Measurements from ENCODE around the gene ST8SIA1.
"Not testable (repeated sequence)": the region's sequence is repeated elsewhere in the genome, so short reads cannot be mapped to it uniquely, and the experiment has no call there.

The ST8SIA1 gene, protein sequence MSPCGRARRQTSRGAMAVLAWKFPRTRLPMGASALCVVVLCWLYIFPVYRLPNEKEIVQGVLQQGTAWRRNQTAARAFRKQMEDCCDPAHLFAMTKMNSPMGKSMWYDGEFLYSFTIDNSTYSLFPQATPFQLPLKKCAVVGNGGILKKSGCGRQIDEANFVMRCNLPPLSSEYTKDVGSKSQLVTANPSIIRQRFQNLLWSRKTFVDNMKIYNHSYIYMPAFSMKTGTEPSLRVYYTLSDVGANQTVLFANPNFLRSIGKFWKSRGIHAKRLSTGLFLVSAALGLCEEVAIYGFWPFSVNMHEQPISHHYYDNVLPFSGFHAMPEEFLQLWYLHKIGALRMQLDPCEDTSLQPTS

DNA sequence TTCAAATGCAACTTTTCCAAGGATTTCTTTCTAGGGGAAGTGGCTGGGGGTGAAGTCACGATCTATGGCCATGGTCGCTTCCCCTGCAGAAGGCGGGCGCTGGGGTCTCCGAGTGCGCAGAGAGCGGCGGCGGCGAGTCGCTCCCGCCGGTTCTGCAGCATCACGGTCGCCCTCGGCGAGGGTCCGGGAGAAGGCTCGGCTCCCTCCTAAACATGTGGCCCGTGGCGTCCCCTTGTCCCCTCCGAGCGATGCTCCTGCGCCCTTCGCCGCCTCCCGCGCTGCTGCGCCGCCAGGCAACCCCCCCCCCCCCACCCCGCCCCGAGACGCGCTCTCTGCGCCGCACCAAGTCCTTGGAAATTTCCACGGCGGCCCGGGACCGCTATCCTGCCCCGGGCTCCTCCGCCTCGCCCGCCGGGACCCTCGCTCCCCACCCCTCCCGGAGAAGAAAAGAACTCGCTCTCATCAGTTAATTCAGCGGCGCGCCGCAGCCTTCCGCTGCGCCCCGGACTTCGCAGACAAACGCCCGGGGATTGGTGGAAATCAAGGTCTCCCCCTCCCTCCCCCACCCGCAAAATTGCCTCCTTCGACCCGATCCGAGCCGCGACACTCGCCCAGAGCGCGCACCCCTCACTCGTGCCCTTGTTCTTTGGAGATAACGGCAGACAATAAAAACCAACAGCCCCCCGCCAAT is at the start of gene ST8SIA1:
ST8SIA1 (minus strand) TSS at position 298 of the 691 bp plus-strand sequence. CDS start 475 bp downstream, outside the sequence.
- no peaks in the 10 kb centered on the region for H3K36me3 ChIP-seq (ENCODE audit: control insufficient read depth in 2 of 2, insufficient read depth in 1 of 2, low read length in 2 of 2)
- TF ChIP-seq ZNF48 (tag by site-specific recombination; IDR thresholded peaks at IDR 0.05) (no peak), ZFP69B (tag by site-specific recombination; IDR thresholded peaks at IDR 0.05) (no peak), ZSCAN23 (tag by site-specific recombination; IDR thresholded peaks at IDR 0.05) (no peak), ZNF114 (tag by site-specific recombination; IDR thresholded peaks at IDR 0.05) (no peak)
- no peaks in the 10 kb centered on the region for H3K4me1 ChIP-seq (ENCODE audit: control insufficient read depth, insufficient read depth, low read length)
- ChIA-PET CTCF (interaction anchor here (0.6 to 1.2 kb wide), 4 partner anchors 18 to 199 kb away, joined by 3 to 4 read pairs (median 3); no protein-coding TSS in a partner anchor), POLR2A (no interaction called here)
- peak within 1 kb of the TSS; percentile 61 for H3K4me3 ChIP-seq (ENCODE audit: low read depth, low read length)
- H3K27ac ChIP-seq (ENCODE audit: extremely low read depth, low read depth, low read length): no peak within 1 kb of the TSS
- no peaks in the 10 kb centered on the region for H3K9me3 ChIP-seq (ENCODE audit: control insufficient read depth, insufficient read depth, low read depth, low read length)

DNA sequence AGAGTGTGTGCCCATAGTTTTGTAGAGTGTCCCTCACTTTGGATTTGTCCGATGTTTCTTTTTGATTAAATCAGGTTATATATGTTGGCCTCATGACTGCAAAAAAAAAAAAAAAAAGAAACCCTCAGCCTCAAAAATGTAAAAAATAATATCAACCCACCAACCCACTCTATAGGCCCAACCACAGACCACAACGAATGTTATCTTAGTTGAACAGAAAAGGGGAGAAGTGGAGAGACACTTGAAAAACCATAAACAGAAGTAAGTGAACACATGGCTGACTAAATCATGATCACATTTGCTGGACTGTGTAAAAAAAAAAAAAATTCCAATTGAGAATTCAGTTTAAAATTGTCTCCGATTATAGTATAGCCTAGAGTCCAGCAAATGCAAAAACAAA is 45.5 kb upstream of the ST8SIA1 start:
- no peaks in the 10 kb centered on the region for H3K9me3 ChIP-seq (ENCODE audit: control insufficient read depth, insufficient read depth, low read depth, low read length)
- H3K4me3 ChIP-seq (ENCODE audit: low read depth, low read length): no peak overlapping the region
- H3K4me1 ChIP-seq (ENCODE audit: control insufficient read depth, insufficient read depth, low read length): no peaks in the 10 kb centered on the region
- H3K36me3 ChIP-seq (ENCODE audit: control insufficient read depth in 2 of 2, insufficient read depth in 1 of 2, low read length in 2 of 2): no peaks in the 10 kb centered on the region
- TF ChIP-seq ZNF175 (tag by site-specific recombination; IDR thresholded peaks at IDR 0.05): no peak
- TF ChIP-seq ZNF488 (tag by site-specific recombination; IDR thresholded peaks at IDR 0.05): no peak
- TF ChIP-seq ZNF654 (tag by site-specific recombination; IDR thresholded peaks at IDR 0.05; ENCODE audit: low read depth): no peak
- ChIA-PET CTCF (no interaction called here), POLR2A (no interaction called here)
- H3K27ac ChIP-seq (ENCODE audit: extremely low read depth, low read depth, low read length): no peak overlapping the region

GRCh38 chr12:22377731-22378496 is 43.4 kb upstream of the ST8SIA1 start:
- H3K36me3 ChIP-seq (ENCODE audit: control insufficient read depth in 2 of 2, insufficient read depth in 1 of 2, low read length in 2 of 2): no peaks in the 10 kb centered on the region
- CTCF ChIA-PET: no interaction called here

GRCh38 chr12:22376596-22377150 is 42.2 kb upstream of the ST8SIA1 start:
- H3K9me3 ChIP-seq (ENCODE audit: control insufficient read depth, insufficient read depth, low read depth, low read length); H3K36me3 ChIP-seq (ENCODE audit: control insufficient read depth in 2 of 2, insufficient read depth in 1 of 2, low read length in 2 of 2); H3K4me1 ChIP-seq (ENCODE audit: control insufficient read depth, insufficient read depth, low read length); CTCF ChIA-PET; H3K27ac ChIP-seq (ENCODE audit: extremely low read depth, low read depth, low read length); H3K4me3 ChIP-seq (ENCODE audit: low read depth, low read length); POLR2A ChIA-PET: not testable (repeated sequence)

More at GRCh38 chr12:22377731-22378496, 43.4 kb upstream of the ST8SIA1 start:
- H3K4me3 ChIP-seq (ENCODE audit: low read depth, low read length): no peak overlapping the region
- H3K9me3 ChIP-seq (ENCODE audit: control insufficient read depth, insufficient read depth, low read depth, low read length): no peaks in the 10 kb centered on the region
- POLR2A ChIA-PET: no interaction called here
- no peak overlapping the region for H3K27ac ChIP-seq (ENCODE audit: extremely low read depth, low read depth, low read length)
- no peak for TF ChIP-seq BCL11A (tag by site-specific recombination; IDR thresholded peaks at IDR 0.05; ENCODE audit: low read depth)
- no peak for TF ChIP-seq ZNF404 (tag by site-specific recombination; IDR thresholded peaks at IDR 0.05)
- H3K4me1 ChIP-seq (ENCODE audit: control insufficient read depth, insufficient read depth, low read length): no peaks in the 10 kb centered on the region

DNA sequence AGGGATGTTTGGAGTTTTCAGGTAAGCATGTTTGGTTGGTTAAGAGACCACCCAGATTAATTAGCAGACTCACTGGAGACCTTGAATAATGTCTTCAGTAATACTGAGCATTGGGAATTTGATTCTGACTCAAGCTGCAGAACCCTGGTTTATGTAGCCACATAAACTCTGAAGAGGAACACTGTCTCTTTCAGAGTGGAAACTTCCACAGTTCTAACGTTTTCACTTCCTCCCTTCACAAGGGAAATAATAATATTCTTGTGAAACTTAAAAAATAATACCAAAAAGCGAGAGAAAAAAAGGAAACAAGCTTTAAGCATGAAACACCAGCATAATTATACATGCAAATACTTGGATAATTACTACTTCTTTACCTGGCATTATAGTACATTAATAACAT is 40.0 kb upstream of the ST8SIA1 start:
- ChIA-PET CTCF (no interaction called here), POLR2A (no interaction called here)
- H3K4me1 ChIP-seq (ENCODE audit: control insufficient read depth, insufficient read depth, low read length): no peaks in the 10 kb centered on the region
- TF ChIP-seq ZNF549 (tag by site-specific recombination; IDR thresholded peaks at IDR 0.05): no peak
- TF ChIP-seq ZNF658 (tag by site-specific recombination; IDR thresholded peaks at IDR 0.05): no peak
- no peak for TF ChIP-seq BCL11B (tag by site-specific recombination; IDR thresholded peaks at IDR 0.05; ENCODE audit: low read depth)
- no peak for TF ChIP-seq ZBTB8A (tag by site-specific recombination; IDR thresholded peaks at IDR 0.05)
- no peak for TF ChIP-seq BCL11A (tag by site-specific recombination; IDR thresholded peaks at IDR 0.05; ENCODE audit: low read depth)
- TF ChIP-seq ZSCAN16 (tag by site-specific recombination; IDR thresholded peaks at IDR 0.05): no peak
- TF ChIP-seq ZBTB48 (tag by site-specific recombination; IDR thresholded peaks at IDR 0.05): no peak
- no peak for TF ChIP-seq ZNF37A (tag by site-specific recombination; IDR thresholded peaks at IDR 0.05)
- TF ChIP-seq SCRT1 (tag by site-specific recombination; IDR thresholded peaks at IDR 0.05; ENCODE audit: borderline replicate concordance): no peak
- no peak for TF ChIP-seq SCRT2 (tag by site-specific recombination; IDR thresholded peaks at IDR 0.05)
- TF ChIP-seq ZNF785 (tag by site-specific recombination; IDR thresholded peaks at IDR 0.05): no peak
- H3K36me3 ChIP-seq (ENCODE audit: control insufficient read depth in 2 of 2, insufficient read depth in 1 of 2, low read length in 2 of 2): no peaks in the 10 kb centered on the region
- no peaks in the 10 kb centered on the region for H3K9me3 ChIP-seq (ENCODE audit: control insufficient read depth, insufficient read depth, low read depth, low read length)
- H3K4me3 ChIP-seq (ENCODE audit: low read depth, low read length): no peak overlapping the region
- no peak overlapping the region for H3K27ac ChIP-seq (ENCODE audit: extremely low read depth, low read depth, low read length)
